HepG2 (cell line): ENCODE results near the gene SP140L. TPM values are rescaled to one million over a fixed set of nuclear protein-coding genes. Genes with fewer than 3 reads are reported as not detected.

Experiments
- ATAC-seq: fragments of 200-7000 bp; cut with Tn5 transposase; 3 replicates; pipeline ENCODE4 v1.9.1; 2020; ENCODE audit warnings: mild to moderate bottlenecking, moderate library complexity
- BruUV-seq: library from RNA; stranded (reverse); fragments of 400-500 nt; replicated peaks from 2 replicates; lab custom pipeline; 2021; lab: Mats Ljungman, UMichigan
- CTCF ChIA-PET: fragments of 300-600 bp; formaldehyde crosslinking; extraction: SDS; loops from one replicate; lab custom pipeline; 2021; ENCODE audit warnings: low total read pairs, inconsistent platforms, low intra/inter-chr PET ratio; lab: Yijun Ruan, JAX
- POLR2A ChIA-PET: fragments of 350-600 bp; sonication (Branson Sonifier 250); formaldehyde crosslinking; loops from one replicate; lab custom pipeline; 2020; ENCODE audit warnings: antibody characterized with exemption, inconsistent platforms; lab: Yijun Ruan, JAX
- DNase-seq: peaks from one replicate; pipeline ENCODE4 v3.0.0-alpha.2; 2015; ENCODE audit warnings: low spot score
- FAIRE-seq: peaks from 3 replicates; lab custom pipeline; 2011; peaks lifted over from hg19 to GRCh38; lab: Jason Lieb, UNC
- H2AFZ ChIP-seq: one replicate; pipeline ENCODE4 v1.6.1; 2011; ENCODE audit warnings: low read length, inconsistent platforms
- H3K27ac ChIP-seq: fragments of 300-600 bp; 3 replicates; pipeline ENCODE4 v1.8.0; 2011; ENCODE audit warnings: mixed run types, mild to moderate bottlenecking, mixed read lengths, low read length, inconsistent platforms; ENCODE audit not compliant: insufficient read depth; ENCODE audit errors: extremely low read length
- H3K27me3 ChIP-seq, 2 experiments: fragments of 200-600 bp in 1 of 2; 2 replicates in 1 of 2; 3 replicates in 1 of 2; pipeline versions ENCODE4 v1.6.0 to v1.8.0; 2011; ENCODE audit warnings: low read length in 2 of 2, mild to moderate bottlenecking in 2 of 2, moderate library complexity in 2 of 2, inconsistent platforms in 1 of 2; ENCODE audit not compliant: insufficient read depth in 2 of 2, control insufficient read depth in 1 of 2
- H3K36me3 ChIP-seq, 2 experiments: fragments of 200-600 bp in 1 of 2; replicated peaks in 1 of 2; 2 replicates in 1 of 2; 3 replicates in 1 of 2; pipeline versions ENCODE4 v1.5.1 to v1.8.0; 2011; ENCODE audit warnings: low read length in 2 of 2, inconsistent platforms in 1 of 2; ENCODE audit not compliant: insufficient read depth in 2 of 2, control insufficient read depth in 1 of 2
- H3K4me1 ChIP-seq: 2 replicates; pipeline ENCODE4 v1.5.1; 2012; ENCODE audit warnings: low read length, inconsistent platforms; ENCODE audit not compliant: insufficient read depth
- H3K4me2 ChIP-seq: 2 replicates; pipeline ENCODE4 v1.6.0; 2011; ENCODE audit warnings: low read depth, low read length, inconsistent platforms
- H3K4me3 ChIP-seq, 3 experiments: fragments of 200-600 bp in 1 of 3; sonication (generic), shearing (Covaris generic) in 1 of 3; replicated peaks in 1 of 3; 2 replicates each; pipeline ENCODE4 v1.5.1; 2011 to 2016; ENCODE audit warnings: low read length in 3 of 3, inconsistent platforms in 2 of 3, low read depth in 2 of 3, mild to moderate bottlenecking in 2 of 3, control low read depth in 1 of 3, mixed read lengths in 1 of 3; ENCODE audit not compliant: insufficient read depth in 1 of 3
- H3K79me2 ChIP-seq: one replicate; pipeline ENCODE4 v1.6.1; 2011; ENCODE audit warnings: low read length, inconsistent platforms; ENCODE audit not compliant: insufficient read depth
- H3K9ac ChIP-seq: 2 replicates; pipeline ENCODE4 v1.6.0; 2011; ENCODE audit warnings: mild to moderate bottlenecking, low read depth, low read length, inconsistent platforms; ENCODE audit not compliant: insufficient read depth
- H3K9me3 ChIP-seq: 2 replicates; pipeline ENCODE4 v1.5.1; 2012; ENCODE audit warnings: mild to moderate bottlenecking, low read length
- H4K20me1 ChIP-seq: 2 replicates; pipeline ENCODE4 v1.6.0; 2011; ENCODE audit warnings: inconsistent platforms, mild to moderate bottlenecking, low read length, moderate library complexity; ENCODE audit not compliant: insufficient read depth
- ATF5 ChIP-seq: sonication (generic); formaldehyde crosslinking; IDR thresholded peaks from 2 replicates; pipeline ENCODE4 v1.4.0; 2020; ENCODE audit warnings: mild to moderate bottlenecking, low read depth, missing genetic modification reagents
- ERF ChIP-seq: IDR thresholded peaks from 2 replicates; pipeline ENCODE4 v1.6.1; 2018; ENCODE audit warnings: missing biosample characterization, missing genetic modification reagents
- HNF4A ChIP-seq: sonication (generic); formaldehyde crosslinking; IDR thresholded peaks from 2 replicates; pipeline ENCODE4 v1.4.0; 2020; ENCODE audit warnings: missing genetic modification reagents
- KLF11 ChIP-seq: IDR thresholded peaks from 2 replicates; pipeline ENCODE4 v1.6.1; 2016; ENCODE audit warnings: missing compliant biosample characterization
- MAX ChIP-seq: IDR thresholded peaks from 2 replicates; pipeline ENCODE4 v1.6.1; 2012; ENCODE audit warnings: inconsistent platforms
- PHB2 ChIP-seq: fragments of 450-650 bp; IDR thresholded peaks from 2 replicates; pipeline ENCODE4 v1.6.1; 2018; ENCODE audit not compliant: partially characterized antibody
- SP140L ChIP-seq: sonication (generic); formaldehyde crosslinking; IDR thresholded peaks from 2 replicates; pipeline ENCODE4 v1.4.0; 2020; ENCODE audit warnings: missing genetic modification reagents, borderline replicate concordance
- SPEN ChIP-seq: sonication (generic); formaldehyde crosslinking; IDR thresholded peaks from 2 replicates; pipeline ENCODE4 v1.5.1; 2020; ENCODE audit warnings: low read depth, mild to moderate bottlenecking, missing genetic modification reagents
- ZBTB3 ChIP-seq: sonication (generic); formaldehyde crosslinking; IDR thresholded peaks from 2 replicates; pipeline ENCODE4 v1.4.0; 2020; ENCODE audit warnings: low read depth, mild to moderate bottlenecking, moderate library complexity, missing genetic modification reagents, borderline replicate concordance
- ZNF121 ChIP-seq: sonication (generic); formaldehyde crosslinking; IDR thresholded peaks from 2 replicates; pipeline ENCODE4 v1.5.0; 2020; ENCODE audit warnings: mild to moderate bottlenecking, missing genetic modification reagents
- ZNF296 ChIP-seq: sonication (generic); formaldehyde crosslinking; conservative IDR thresholded peaks from 2 replicates; pipeline ENCODE4 v1.5.0; 2020; ENCODE audit warnings: mild to moderate bottlenecking, missing genetic modification reagents
- ZNF607 ChIP-seq: sonication (generic); formaldehyde crosslinking; IDR thresholded peaks from 2 replicates; pipeline ENCODE4 v1.5.1; 2020; ENCODE audit warnings: missing genetic modification reagents, mild to moderate bottlenecking, borderline replicate concordance
- ZNF850 ChIP-seq: sonication (generic); formaldehyde crosslinking; conservative IDR thresholded peaks from 2 replicates; pipeline ENCODE4 v1.9.0; 2021; ENCODE audit warnings: mild to moderate bottlenecking, missing genetic modification reagents
- ZSCAN9 ChIP-seq: IDR thresholded peaks from 2 replicates; pipeline ENCODE4 v1.6.1; 2016; ENCODE audit warnings: borderline replicate concordance
- WGBS: methylation state at CpG from one replicate; pipeline ENCODE4 v1.1.6; 2017; ENCODE audit warnings: low lambda C conversion rate; 5-methylcytosine and 5-hydroxymethylcytosine counted together
- in situ Hi-C: cut with HindIII; loops from 2 replicates; pipeline ENCODE4 v1.10.0; 2017; ENCODE audit warnings: low pct_unique_long_range_greater_than_20kb; ENCODE audit not compliant: extremely low pct_ligation_motif_present
- intact Hi-C: fragments of 100-400 bp; cut with micrococcal nuclease; formaldehyde crosslinking; loops from one replicate; pipeline ENCODE4 v1.10.0; 2022; ENCODE audit not compliant: unreplicated experiment
- polyA plus RNA-seq, 8 experiments: library from polyadenylated mRNA; depleted of rRNA in 3 of 8; stranded (reverse) in 7 of 8; unstranded in 1 of 8; fragments of >200 nt; fragmentation: Illumina TruSeq in 4 of 8; extraction: Trizol in 4 of 8; gene quantifications; 2 replicates each; pipeline versions ENCODE4 v1.2.1 to v1.2.3, GENCODE V29; 2011 to 2016; ENCODE audit warnings: low read depth in 4 of 8, missing spikeins in 1 of 8, mixed read lengths in 1 of 8; ENCODE audit not compliant: insufficient read depth in 1 of 8
- total RNA-seq, 5 experiments: library from RNA; depleted of rRNA; stranded (reverse); fragments of >200 nt; fragmentation: Illumina TruSeq; extraction: Trizol; gene quantifications; 2 replicates each; pipeline ENCODE4 v1.2.3, GENCODE V29; 2016; ENCODE audit warnings: low read depth in 1 of 5
- TF ChIP-seq, protein P1 (sequence below): sonication (generic); formaldehyde crosslinking; IDR thresholded peaks from 2 replicates; pipeline ENCODE4 v1.4.0; 2020; ENCODE audit warnings: mild to moderate bottlenecking, missing genetic modification reagents
- TF ChIP-seq, protein P2 (sequence below): sonication (generic); formaldehyde crosslinking; IDR thresholded peaks from 2 replicates; pipeline ENCODE4 v1.5.0; 2020; ENCODE audit warnings: mild to moderate bottlenecking, missing genetic modification reagents

SP140L gene
- total and polyA plus RNA-seq, 2 of the 13 experiments (the other 11 are each of a cell fraction or from before 2014, with no cell fraction given) = 10.9 to 17.5 TPM

DNA sequence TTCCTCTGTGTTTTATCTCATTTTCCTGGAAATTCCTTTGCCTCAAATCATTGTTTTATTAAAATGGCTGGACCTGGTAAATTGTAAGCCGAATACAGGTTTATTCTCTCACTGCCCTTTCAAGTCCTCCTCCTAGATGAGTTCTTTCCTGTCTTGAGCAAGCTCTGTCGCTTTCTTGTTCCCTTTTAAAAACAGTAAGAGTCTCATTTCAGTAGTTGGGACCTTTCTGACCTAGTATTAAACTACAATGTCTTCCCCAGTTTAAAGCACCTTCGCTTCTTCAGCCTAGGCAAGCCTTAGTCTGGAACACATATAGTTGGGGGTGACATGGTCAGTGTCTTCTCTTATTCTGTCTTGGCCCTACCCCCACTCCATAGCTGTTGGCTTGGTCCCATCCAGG lies 40.9 kb upstream of the SP140L start:
- intact Hi-C loops = no loop called here
- CTCF ChIA-PET = no interaction called here
- no peak for FAIRE-seq
- TF ChIP-seq KLF11 (no peak), ATF5 (no peak), ZBTB3 (CRISPR knock-in tag) (no peak), ZSCAN9 (CRISPR knock-in tag) (no peak), ERF (CRISPR knock-in tag) (no peak), SPEN (CRISPR knock-in tag) (no peak), PHB2 (no peak), HNF4A (CRISPR knock-in tag) (no peak), ZNF121 (CRISPR knock-in tag) (no peak), ZNF296 (CRISPR knock-in tag) (no peak), ZNF850 (CRISPR knock-in tag) (no peak), SP140L (CRISPR knock-in tag) (no peak), MAX (no peak), ZNF607 (no peak)
- TF ChIP-seq, protein P1, sequence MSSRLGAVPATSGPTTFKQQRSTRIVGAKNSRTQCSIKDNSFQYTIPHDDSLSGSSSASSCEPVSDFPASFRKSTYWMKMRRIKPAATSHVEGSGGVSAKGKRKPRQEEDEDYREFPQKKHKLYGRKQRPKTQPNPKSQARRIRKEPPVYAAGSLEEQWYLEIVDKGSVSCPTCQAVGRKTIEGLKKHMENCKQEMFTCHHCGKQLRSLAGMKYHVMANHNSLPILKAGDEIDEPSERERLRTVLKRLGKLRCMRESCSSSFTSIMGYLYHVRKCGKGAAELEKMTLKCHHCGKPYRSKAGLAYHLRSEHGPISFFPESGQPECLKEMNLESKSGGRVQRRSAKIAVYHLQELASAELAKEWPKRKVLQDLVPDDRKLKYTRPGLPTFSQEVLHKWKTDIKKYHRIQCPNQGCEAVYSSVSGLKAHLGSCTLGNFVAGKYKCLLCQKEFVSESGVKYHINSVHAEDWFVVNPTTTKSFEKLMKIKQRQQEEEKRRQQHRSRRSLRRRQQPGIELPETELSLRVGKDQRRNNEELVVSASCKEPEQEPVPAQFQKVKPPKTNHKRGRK = no peak
- TF ChIP-seq, protein P2, sequence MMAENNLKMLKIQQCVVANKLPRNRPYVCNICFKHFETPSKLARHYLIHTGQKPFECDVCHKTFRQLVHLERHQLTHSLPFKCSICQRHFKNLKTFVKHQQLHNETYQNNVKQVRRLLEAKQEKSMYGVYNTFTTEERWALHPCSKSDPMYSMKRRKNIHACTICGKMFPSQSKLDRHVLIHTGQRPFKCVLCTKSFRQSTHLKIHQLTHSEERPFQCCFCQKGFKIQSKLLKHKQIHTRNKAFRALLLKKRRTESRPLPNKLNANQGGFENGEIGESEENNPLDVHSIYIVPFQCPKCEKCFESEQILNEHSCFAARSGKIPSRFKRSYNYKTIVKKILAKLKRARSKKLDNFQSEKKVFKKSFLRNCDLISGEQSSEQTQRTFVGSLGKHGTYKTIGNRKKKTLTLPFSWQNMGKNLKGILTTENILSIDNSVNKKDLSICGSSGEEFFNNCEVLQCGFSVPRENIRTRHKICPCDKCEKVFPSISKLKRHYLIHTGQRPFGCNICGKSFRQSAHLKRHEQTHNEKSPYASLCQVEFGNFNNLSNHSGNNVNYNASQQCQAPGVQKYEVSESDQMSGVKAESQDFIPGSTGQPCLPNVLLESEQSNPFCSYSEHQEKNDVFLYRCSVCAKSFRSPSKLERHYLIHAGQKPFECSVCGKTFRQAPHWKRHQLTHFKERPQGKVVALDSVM = no peak

More for the DNA sequence above, 40.9 kb upstream of the SP140L start:
- in situ Hi-C loops = no loop called here
- Histone ChIP-seq H3K27me3 (0 out of 5 replicates have a peak, but pooled peaks cover 0 to 5% of the 10 kb centered on the region in 2 experiments), H3K27ac (no peak overlapping the region), H2AFZ (no peak overlapping the region), H3K9me3 (no peaks in the 10 kb centered on the region), H4K20me1 (no peaks in the 10 kb centered on the region), H3K4me2 (no peak overlapping the region), H3K4me1 (no peaks in the 10 kb centered on the region), H3K79me2 (no peaks in the 10 kb centered on the region), H3K36me3 (no peaks in the 10 kb centered on the region), H3K9ac (no peak overlapping the region), H3K4me3 (no peak overlapping the region)
- 1% methylated on average over 3 of the region's 3 CpGs for WGBS
- DNase-seq (no peak), ATAC-seq (no peak)
- POLR2A ChIA-PET = no interaction called here
- no TSS peak for BruUV-seq
